Hepatocyte (in vitro differentiated cells): ENCODE measurements around the gene PROK1. TPM values are rescaled to one million over a fixed set of nuclear protein-coding genes. Genes with fewer than 3 reads are reported as not detected.

Source experiments
- DNase-seq: peaks from one replicate; pipeline ENCODE4 v3.0.0-alpha.2; 2016; ENCODE audit warnings: low spot score
- H2AFZ ChIP-seq: fragments of 200-600 bp; sonication (generic); 2 replicates; pipeline ENCODE4 v1.6.0; 2016; ENCODE audit warnings: antibody characterized with exemption, mild to moderate bottlenecking
- H3K27ac ChIP-seq: fragments of 200-600 bp; sonication (generic); 2 replicates; pipeline ENCODE4 v1.5.1; 2016; ENCODE audit warnings: mild to moderate bottlenecking
- H3K27me3 ChIP-seq: fragments of 200-600 bp; sonication (generic); 2 replicates; pipeline ENCODE4 v1.6.1; 2016
- H3K36me3 ChIP-seq: fragments of 200-600 bp; sonication (generic); replicated peaks from 2 replicates; pipeline ENCODE4 v1.5.1; 2016; ENCODE audit warnings: low read depth; ENCODE audit not compliant: insufficient read depth
- H3K4me1 ChIP-seq: fragments of 200-600 bp; sonication (generic); 2 replicates; pipeline ENCODE4 v1.5.1; 2016; ENCODE audit warnings: mild to moderate bottlenecking, moderate library complexity; ENCODE audit not compliant: insufficient read depth
- H3K4me2 ChIP-seq: fragments of 200-600 bp; sonication (generic); 2 replicates; pipeline ENCODE4 v1.6.0; 2016
- H3K4me3 ChIP-seq: fragments of 200-600 bp; sonication (generic); 2 replicates; pipeline ENCODE4 v1.5.1; 2016; ENCODE audit warnings: mild to moderate bottlenecking
- H3K79me2 ChIP-seq: fragments of 200-600 bp; sonication (generic); 2 replicates; pipeline ENCODE4 v1.6.0; 2017; ENCODE audit warnings: mild to moderate bottlenecking
- H3K9me2 ChIP-seq: fragments of 200-600 bp; sonication (generic); replicated peaks from 2 replicates; pipeline ENCODE4 v1.6.0; 2017; ENCODE audit warnings: mild to moderate bottlenecking; ENCODE audit not compliant: insufficient read depth
- H3K9me3 ChIP-seq: fragments of 200-600 bp; sonication (generic); 2 replicates; pipeline ENCODE4 v1.5.1; 2016; ENCODE audit warnings: low read depth, mild to moderate bottlenecking
- H4K20me1 ChIP-seq: fragments of 200-600 bp; sonication (generic); 2 replicates; pipeline ENCODE4 v1.6.0; 2016; ENCODE audit warnings: mild to moderate bottlenecking; ENCODE audit not compliant: insufficient read depth, poor library complexity, severe bottlenecking
- EZH2 ChIP-seq: fragments of 200-600 bp; sonication (generic); IDR thresholded peaks from 2 replicates; pipeline ENCODE4 v1.6.1; 2016; ENCODE audit warnings: antibody characterized with exemption, mild to moderate bottlenecking, borderline replicate concordance
- EZH2phosphoT487 ChIP-seq: fragments of 200-600 bp; sonication (generic); IDR thresholded peaks from one replicate; pipeline ENCODE4 v1.6.1; 2018; ENCODE audit warnings: antibody characterized with exemption, mild to moderate bottlenecking, low read depth, moderate library complexity; ENCODE audit not compliant: unreplicated experiment, severe bottlenecking
- WGBS: methylation state at CpG from one replicate; pipeline ENCODE4 v1.1.6; 2016; ENCODE audit warnings: low lambda C conversion rate; ENCODE audit errors: missing lambda C conversion rate; 5-methylcytosine and 5-hydroxymethylcytosine counted together
- polyA plus RNA-seq: library from polyadenylated mRNA; unstranded; fragments of >200 nt; fragmentation: Nextera tagmentation; extraction: Ambion mirVana; gene quantifications from 2 replicates; pipeline ENCODE4 v1.2.1, GENCODE V29; 2016
- total RNA-seq: library from RNA; depleted of rRNA; stranded (reverse); fragments of >200 nt; gene quantifications from 2 replicates; pipeline ENCODE4 v1.2.3, GENCODE V29; 2014
- TF ChIP-seq, protein P1 (sequence below): fragments of 200-600 bp; sonication (generic); IDR thresholded peaks from 2 replicates; pipeline ENCODE4 v1.5.1; 2016; ENCODE audit warnings: antibody characterized with exemption, mild to moderate bottlenecking; ENCODE audit not compliant: poor library complexity

PROK1 gene
- total and polyA plus RNA-seq, 2 experiments from 2014 or later: 8.8 to 9.4 TPM

DNA sequence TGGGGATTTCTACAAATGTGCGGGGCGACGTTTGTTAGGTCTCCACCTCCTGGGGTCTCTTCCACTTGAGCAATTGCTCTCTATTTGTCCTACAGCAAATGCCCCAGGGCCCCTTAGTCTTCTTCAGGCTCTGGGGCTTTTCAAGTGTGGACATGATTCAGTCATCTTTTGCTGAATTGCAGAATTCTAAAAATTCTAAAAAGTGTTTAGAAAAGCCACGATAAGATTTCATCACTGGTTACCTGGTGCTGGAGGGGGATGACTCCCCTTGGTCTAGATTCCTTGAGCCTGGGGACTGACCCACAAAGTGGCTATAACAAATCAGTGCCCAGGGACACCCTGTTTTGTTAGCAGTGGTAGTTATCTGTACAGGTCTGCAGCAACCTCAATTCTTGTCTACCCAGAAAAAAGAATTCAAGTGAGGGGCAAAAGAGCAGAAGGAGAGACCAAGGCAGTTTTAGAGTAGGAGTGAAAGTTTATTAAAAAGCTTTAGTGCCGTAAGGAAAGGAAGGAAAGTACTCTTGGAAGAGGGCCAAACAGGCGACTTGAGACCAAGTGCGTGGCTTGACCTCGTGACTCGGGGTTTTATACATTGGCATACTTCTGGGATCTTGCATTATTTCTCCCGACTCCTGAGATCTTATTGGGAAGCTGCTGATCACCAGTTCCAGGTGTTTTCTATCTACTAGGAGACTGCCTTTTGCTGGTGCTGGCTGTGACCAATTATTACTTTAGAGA, 25.2 kb downstream of the PROK1 start:
- Histone ChIP-seq H3K27me3 (no peaks in the 10 kb centered on the region), H3K4me3 (no peak overlapping the region), H3K27ac (peak overlapping the region; percentile 77), H2AFZ (no peak overlapping the region), H4K20me1 (no peaks in the 10 kb centered on the region), H3K79me2 (no peaks in the 10 kb centered on the region), H3K9me3 (no peaks in the 10 kb centered on the region), H3K9me2 (no peaks in the 10 kb centered on the region), H3K4me2 (no peak overlapping the region), H3K36me3 (no peaks in the 10 kb centered on the region), H3K4me1 (peaks cover 54% of the 10 kb centered on the region)
- no peak for DNase-seq
- WGBS: 78% methylated on average over 9 of the region's 10 CpGs
- TF ChIP-seq EZH2phosphoT487: no peak
- TF ChIP-seq, protein P1, sequence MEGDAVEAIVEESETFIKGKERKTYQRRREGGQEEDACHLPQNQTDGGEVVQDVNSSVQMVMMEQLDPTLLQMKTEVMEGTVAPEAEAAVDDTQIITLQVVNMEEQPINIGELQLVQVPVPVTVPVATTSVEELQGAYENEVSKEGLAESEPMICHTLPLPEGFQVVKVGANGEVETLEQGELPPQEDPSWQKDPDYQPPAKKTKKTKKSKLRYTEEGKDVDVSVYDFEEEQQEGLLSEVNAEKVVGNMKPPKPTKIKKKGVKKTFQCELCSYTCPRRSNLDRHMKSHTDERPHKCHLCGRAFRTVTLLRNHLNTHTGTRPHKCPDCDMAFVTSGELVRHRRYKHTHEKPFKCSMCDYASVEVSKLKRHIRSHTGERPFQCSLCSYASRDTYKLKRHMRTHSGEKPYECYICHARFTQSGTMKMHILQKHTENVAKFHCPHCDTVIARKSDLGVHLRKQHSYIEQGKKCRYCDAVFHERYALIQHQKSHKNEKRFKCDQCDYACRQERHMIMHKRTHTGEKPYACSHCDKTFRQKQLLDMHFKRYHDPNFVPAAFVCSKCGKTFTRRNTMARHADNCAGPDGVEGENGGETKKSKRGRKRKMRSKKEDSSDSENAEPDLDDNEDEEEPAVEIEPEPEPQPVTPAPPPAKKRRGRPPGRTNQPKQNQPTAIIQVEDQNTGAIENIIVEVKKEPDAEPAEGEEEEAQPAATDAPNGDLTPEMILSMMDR: no peak
- no peak for TF ChIP-seq EZH2

DNA sequence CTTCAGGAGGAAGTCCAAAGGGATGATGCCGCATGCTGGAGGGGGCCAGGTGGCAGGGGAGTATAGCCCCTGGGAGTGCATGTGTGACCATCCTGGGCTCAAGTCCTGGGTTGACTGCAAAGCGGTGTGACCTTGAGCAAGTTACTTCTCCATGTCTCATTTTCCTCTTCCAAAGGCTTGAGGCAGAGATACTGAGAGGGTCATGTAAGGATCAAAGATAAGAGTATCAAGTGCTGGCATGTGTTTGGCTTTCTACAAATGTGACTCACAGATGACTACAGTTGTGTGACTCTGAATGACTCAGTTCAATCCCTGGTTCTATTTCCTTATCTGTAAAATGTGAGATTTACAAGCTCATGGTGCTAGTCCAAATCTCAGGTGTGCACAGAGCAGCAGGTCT, 26.1 kb downstream of the PROK1 start:
- Histone ChIP-seq H2AFZ (no peak overlapping the region), H3K27ac (peak overlapping the region; percentile 81), H3K4me3 (no peak overlapping the region), H3K4me1 (peaks cover 57% of the 10 kb centered on the region), H3K4me2 (no peak overlapping the region), H3K27me3 (no peaks in the 10 kb centered on the region), H4K20me1 (no peaks in the 10 kb centered on the region), H3K9me3 (no peaks in the 10 kb centered on the region), H3K9me2 (no peaks in the 10 kb centered on the region), H3K79me2 (no peaks in the 10 kb centered on the region), H3K36me3 (no peaks in the 10 kb centered on the region)
- no peak for TF ChIP-seq EZH2
- WGBS: 78% methylated on average over 2 of the region's 2 CpGs
- peak; percentile 70 for DNase-seq

DNA sequence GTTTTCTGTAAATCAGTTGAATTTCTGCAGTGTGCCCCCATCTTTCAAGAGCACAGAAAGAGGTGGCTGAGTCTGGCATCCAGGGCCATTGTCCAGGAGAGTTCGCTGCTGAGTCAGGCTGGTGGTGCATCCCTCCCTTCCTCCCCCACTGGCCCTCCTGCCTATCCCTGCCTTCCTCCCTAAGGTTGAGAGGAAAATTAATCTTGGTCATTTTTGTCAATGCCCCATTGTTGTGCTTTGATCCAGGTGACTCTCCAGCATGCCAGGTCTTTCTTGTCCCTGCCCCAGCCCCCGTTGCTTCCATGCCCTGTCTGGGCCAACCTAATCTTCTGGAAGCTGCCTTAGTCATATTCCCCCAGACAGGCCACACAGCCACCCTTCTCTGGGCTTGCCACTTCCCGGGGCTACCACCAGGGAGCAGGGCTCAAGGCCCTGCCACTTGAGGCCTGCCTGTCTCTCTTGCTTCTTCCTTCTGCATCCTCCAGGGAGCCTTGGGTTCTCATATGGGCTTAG, 26.6 kb downstream of the PROK1 start:
- no peaks in the 10 kb centered on the region for H3K27me3 ChIP-seq
- no peaks in the 10 kb centered on the region for H3K9me3 ChIP-seq
- TF ChIP-seq EZH2 (no peak), EZH2phosphoT487 (no peak)
- TF ChIP-seq, protein P1: peak; percentile 25
- no peaks in the 10 kb centered on the region for H3K36me3 ChIP-seq
- H2AFZ ChIP-seq: no peak overlapping the region
- no peaks in the 10 kb centered on the region for H3K9me2 ChIP-seq
- peaks cover 62% of the 10 kb centered on the region for H3K4me1 ChIP-seq
- no peak overlapping the region for H3K4me3 ChIP-seq
- H3K27ac ChIP-seq: peak overlapping the region; percentile 81
- 52% methylated on average over 3 of the region's 3 CpGs for WGBS
- DNase-seq: no peak
- H3K4me2 ChIP-seq: peak overlapping the region; percentile 2
- H4K20me1 ChIP-seq: no peaks in the 10 kb centered on the region
- H3K79me2 ChIP-seq: no peaks in the 10 kb centered on the region

DNA sequence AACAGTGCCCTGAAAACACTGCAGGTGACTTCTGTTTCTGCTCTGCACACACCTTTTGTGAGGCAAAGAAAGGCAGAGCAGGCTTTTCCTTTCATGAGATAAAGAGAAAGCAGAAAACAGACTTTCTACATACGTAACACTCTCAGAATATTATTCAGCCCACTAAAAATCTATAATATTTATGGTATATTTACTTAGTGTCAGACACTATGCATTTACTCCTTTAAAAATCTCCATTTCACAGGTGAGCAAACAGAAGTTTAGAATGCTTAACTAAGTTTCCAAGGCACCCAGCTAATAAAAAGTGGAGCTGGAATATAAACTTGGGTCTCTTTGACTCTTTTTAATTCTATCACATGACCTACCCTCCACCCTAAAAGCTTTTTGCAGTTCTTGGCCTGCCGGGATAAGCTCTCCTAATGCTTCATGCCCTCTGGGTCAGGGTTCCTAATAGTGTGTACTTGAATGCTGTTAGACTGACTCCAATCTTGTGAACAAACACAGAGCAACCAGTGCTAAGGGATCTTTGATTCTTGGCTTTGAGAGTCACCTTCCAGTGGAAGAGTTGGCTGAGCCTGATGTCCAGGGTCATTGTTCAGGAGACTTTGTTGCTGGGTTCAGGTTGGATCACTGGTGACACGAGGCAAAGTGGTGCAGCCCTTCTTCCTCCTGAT, 27.2 kb downstream of the PROK1 start:
- DNase-seq: no peak
- Histone ChIP-seq H4K20me1 (no peaks in the 10 kb centered on the region), H3K27ac (peak overlapping the region; percentile 81)

More for the DNA sequence above, 27.2 kb downstream of the PROK1 start:
- WGBS: 35% methylated on average over 3 of the region's 3 CpGs
- H2AFZ ChIP-seq: no peak overlapping the region
- H3K9me2 ChIP-seq: no peaks in the 10 kb centered on the region
- peaks cover 62% of the 10 kb centered on the region for H3K4me1 ChIP-seq
- H3K36me3 ChIP-seq: no peaks in the 10 kb centered on the region
- H3K27me3 ChIP-seq: no peaks in the 10 kb centered on the region
- H3K4me3 ChIP-seq: no peak overlapping the region
- H3K4me2 ChIP-seq: peak overlapping the region; percentile 2
- H3K9me3 ChIP-seq: no peaks in the 10 kb centered on the region
- no peak for TF ChIP-seq EZH2
- no peak for TF ChIP-seq EZH2phosphoT487
- TF ChIP-seq, protein P1: no peak
- H3K79me2 ChIP-seq: no peaks in the 10 kb centered on the region
